Effector memory CD8-positive, alpha-beta T cell (primary cell): ENCODE data around the gene ENKUR.
A peak's percentile ranks its signal among the peaks of the same experiment; 100 is the strongest.

Source experiments
- ATAC-seq: fragments of 150-1000 bp; cut with Tn5 transposase; replicated peaks from 2 replicates; pipeline ENCODE4 v1.10.0; 2021; ENCODE audit warnings: mild to moderate bottlenecking, moderate library complexity
- DNase-seq, 3 experiments: peaks; one replicate each; pipeline ENCODE4 v3.0.0; 2021
- H3K27ac Mint-ChIP-seq, 2 donors: one replicate each; pipeline ENCODE4 v1.8.0; 2022; ENCODE audit warnings: mild to moderate bottlenecking in 2 of 2, mixed read lengths in 2 of 2, moderate library complexity in 2 of 2
- H3K27me3 Mint-ChIP-seq, 2 donors: one replicate each; pipeline ENCODE4 v1.8.0; 2022; ENCODE audit warnings: mixed read lengths in 2 of 2
- H3K36me3 Mint-ChIP-seq: one replicate; pipeline ENCODE4 v1.8.0; 2022; ENCODE audit warnings: mild to moderate bottlenecking, moderate library complexity, mixed read lengths; ENCODE audit not compliant: insufficient read depth
- H3K4me1 Mint-ChIP-seq, 2 donors: one replicate each; pipeline ENCODE4 v1.8.0; 2022; ENCODE audit warnings: low read depth in 2 of 2, mixed read lengths in 2 of 2
- H3K4me3 Mint-ChIP-seq, 2 donors: one replicate each; pipeline ENCODE4 v1.8.0; 2022; ENCODE audit warnings: mild to moderate bottlenecking in 2 of 2, mixed read lengths in 2 of 2, moderate library complexity in 2 of 2
- H3K9me3 Mint-ChIP-seq, 2 donors: one replicate each; pipeline ENCODE4 v1.8.0; 2022; ENCODE audit warnings: mixed read lengths in 2 of 2

Gene ENKUR

GRCh38 chr10:25047591-25048301 lies 31.8 kb upstream of the ENKUR start:
- H3K27me3 Mint-ChIP-seq = peaks cover 45 to 47% of the 10 kb centered on the region in 2 donors
- H3K4me1 Mint-ChIP-seq = no peaks in the 10 kb centered on the region

GRCh38 chr10:25047088-25047487 lies 31.1 kb upstream of the ENKUR start:
- ATAC-seq = no peak
- DNase-seq = no peak
- Mint-ChIP-seq H3K27ac (no peak overlapping the region), H3K4me1 (no peaks in the 10 kb centered on the region), H3K27me3 (peaks cover 45 to 47% of the 10 kb centered on the region in 2 donors), H3K9me3 (no peaks in the 10 kb centered on the region), H3K4me3 (no peak overlapping the region), H3K36me3 (no peaks in the 10 kb centered on the region)

More at GRCh38 chr10:25047591-25048301, 31.8 kb upstream of the ENKUR start:
- Mint-ChIP-seq H3K36me3 (no peaks in the 10 kb centered on the region), H3K9me3 (no peaks in the 10 kb centered on the region), H3K27ac (no peak overlapping the region), H3K4me3 (no peak overlapping the region)
- ATAC-seq (no peak), DNase-seq (no peak)

- no peaks in the 10 kb centered on the region for H3K36me3 Mint-ChIP-seq
- no peak for ATAC-seq
- no peak overlapping the region for H3K4me3 Mint-ChIP-seq
- no peak overlapping the region for H3K27ac Mint-ChIP-seq
- no peaks in the 10 kb centered on the region for H3K4me1 Mint-ChIP-seq
- peaks cover 46 to 48% of the 10 kb centered on the region in 2 donors for H3K27me3 Mint-ChIP-seq
- DNase-seq = no peak
- no peaks in the 10 kb centered on the region for H3K9me3 Mint-ChIP-seq
These were observed 30.7 kb upstream of the ENKUR start for GRCh38 chr10:25046641-25047040.

GRCh38 chr10:25039531-25039930 lies 23.6 kb upstream of the ENKUR start:
- Mint-ChIP-seq H3K27me3 (peaks cover 30 to 32% of the 10 kb centered on the region in 2 donors), H3K4me3 (no peak overlapping the region), H3K9me3 (no peaks in the 10 kb centered on the region), H3K36me3 (peaks cover 3% of the 10 kb centered on the region), H3K4me1 (peaks cover 0 to 3% of the 10 kb centered on the region in 2 donors), H3K27ac (no peak overlapping the region)
- DNase-seq = no peak
- no peak for ATAC-seq

- peaks cover 0 to 3% of the 10 kb centered on the region in 2 donors for H3K4me1 Mint-ChIP-seq
- peaks cover 3% of the 10 kb centered on the region for H3K36me3 Mint-ChIP-seq
- H3K27me3 Mint-ChIP-seq = peaks cover 24 to 28% of the 10 kb centered on the region in 2 donors
- no peak overlapping the region for H3K4me3 Mint-ChIP-seq
- no peak overlapping the region for H3K27ac Mint-ChIP-seq
- H3K9me3 Mint-ChIP-seq = no peaks in the 10 kb centered on the region
- no peak for DNase-seq
- no peak for ATAC-seq
These were observed 22.4 kb upstream of the ENKUR start for GRCh38 chr10:25038325-25038724.

GRCh38 chr10:25036381-25036780 lies 20.4 kb upstream of the ENKUR start:
- no peak for ATAC-seq
- Mint-ChIP-seq H3K36me3 (peaks cover 3% of the 10 kb centered on the region), H3K4me1 (peaks cover 0 to 3% of the 10 kb centered on the region in 2 donors), H3K27ac (no peak overlapping the region), H3K4me3 (no peak overlapping the region), H3K27me3 (peaks cover 20 to 24% of the 10 kb centered on the region in 2 donors), H3K9me3 (no peaks in the 10 kb centered on the region)
- DNase-seq = no peak

GRCh38 chr10:25029519-25029918 lies 13.6 kb upstream of the ENKUR start:
- no peaks in the 10 kb centered on the region for H3K9me3 Mint-ChIP-seq
- H3K4me3 Mint-ChIP-seq = no peak overlapping the region
- no peak overlapping the region for H3K27ac Mint-ChIP-seq
- DNase-seq (no peak), ATAC-seq (no peak)
- H3K27me3 Mint-ChIP-seq = no peaks in the 10 kb centered on the region
- no peaks in the 10 kb centered on the region for H3K4me1 Mint-ChIP-seq
- H3K36me3 Mint-ChIP-seq = no peaks in the 10 kb centered on the region

GRCh38 chr10:25028711-25029110 lies 12.8 kb upstream of the ENKUR start:
- no peaks in the 10 kb centered on the region for H3K9me3 Mint-ChIP-seq

GRCh38 chr10:25026463-25026862 lies 10.5 kb upstream of the ENKUR start:
- H3K9me3 Mint-ChIP-seq = no peaks in the 10 kb centered on the region
- ATAC-seq (no peak), DNase-seq (no peak)
- no peaks in the 10 kb centered on the region for H3K27me3 Mint-ChIP-seq
- H3K36me3 Mint-ChIP-seq = no peaks in the 10 kb centered on the region
- no peak overlapping the region for H3K4me3 Mint-ChIP-seq
- no peaks in the 10 kb centered on the region for H3K4me1 Mint-ChIP-seq
- H3K27ac Mint-ChIP-seq = no peak overlapping the region

More at GRCh38 chr10:25028711-25029110, 12.8 kb upstream of the ENKUR start:
- Mint-ChIP-seq H3K4me3 (no peak overlapping the region), H3K27ac (no peak overlapping the region), H3K36me3 (no peaks in the 10 kb centered on the region), H3K4me1 (no peaks in the 10 kb centered on the region), H3K27me3 (no peaks in the 10 kb centered on the region)
- ATAC-seq (no peak), DNase-seq (no peak)

- no peaks in the 10 kb centered on the region for H3K4me1 Mint-ChIP-seq
- H3K27me3 Mint-ChIP-seq = no peaks in the 10 kb centered on the region
- DNase-seq = no peak
- no peak overlapping the region for H3K27ac Mint-ChIP-seq
- no peak for ATAC-seq
- peaks cover under 1% of the 10 kb centered on the region for H3K36me3 Mint-ChIP-seq
- no peak overlapping the region for H3K4me3 Mint-ChIP-seq
- H3K9me3 Mint-ChIP-seq = no peaks in the 10 kb centered on the region
These were observed 8.6 kb upstream of the ENKUR start for GRCh38 chr10:25024528-25024927.

- no peaks in the 10 kb centered on the region for H3K9me3 Mint-ChIP-seq
- H3K27me3 Mint-ChIP-seq = no peaks in the 10 kb centered on the region
- no peaks in the 10 kb centered on the region for H3K4me1 Mint-ChIP-seq
- no peak overlapping the region for H3K27ac Mint-ChIP-seq
- peaks cover 5% of the 10 kb centered on the region for H3K36me3 Mint-ChIP-seq
- H3K4me3 Mint-ChIP-seq = no peak overlapping the region
- ATAC-seq = no peak
- DNase-seq = no peak
These were observed 7.3 kb upstream of the ENKUR start for GRCh38 chr10:25023278-25023677.

- H3K9me3 Mint-ChIP-seq = no peaks in the 10 kb centered on the region
- peaks cover 18% of the 10 kb centered on the region for H3K36me3 Mint-ChIP-seq
- no peaks in the 10 kb centered on the region for H3K27me3 Mint-ChIP-seq
- H3K4me3 Mint-ChIP-seq = no peak overlapping the region
- ATAC-seq (no peak), DNase-seq (no peak)
- peak overlapping the region in 1 of 2 donors; percentile 97 for H3K27ac Mint-ChIP-seq
- H3K4me1 Mint-ChIP-seq = peaks cover 11 to 15% of the 10 kb centered on the region in 2 donors
These were observed 2.7 kb upstream of the ENKUR start for GRCh38 chr10:25018703-25019102.

GRCh38 chr10:25017661-25018060 lies 1.7 kb upstream of the ENKUR start:
- DNase-seq = no peak
- H3K4me1 Mint-ChIP-seq = peaks cover 11 to 15% of the 10 kb centered on the region in 2 donors

GRCh38 chr10:25017154-25017590 lies 1.2 kb upstream of the ENKUR start:
- Mint-ChIP-seq H3K4me3 (peak overlapping the region; percentile 79 to 83), H3K36me3 (peaks cover 21% of the 10 kb centered on the region), H3K4me1 (peaks cover 11 to 15% of the 10 kb centered on the region in 2 donors), H3K27ac (peak overlapping the region; percentile 97 to 98), H3K27me3 (no peaks in the 10 kb centered on the region), H3K9me3 (no peaks in the 10 kb centered on the region)
- ATAC-seq (no peak), DNase-seq (no peak)

More at GRCh38 chr10:25017661-25018060, 1.7 kb upstream of the ENKUR start:
- peak overlapping the region; percentile 79 to 83 for H3K4me3 Mint-ChIP-seq
- no peak for ATAC-seq
- H3K9me3 Mint-ChIP-seq = no peaks in the 10 kb centered on the region
- no peaks in the 10 kb centered on the region for H3K27me3 Mint-ChIP-seq
- H3K27ac Mint-ChIP-seq = peak overlapping the region; percentile 97 to 98
- peaks cover 21% of the 10 kb centered on the region for H3K36me3 Mint-ChIP-seq
